ENCODE data around the gene SOX8. TPM values are rescaled to one million over a fixed set of nuclear protein-coding genes. Genes with fewer than 3 reads are reported as not detected.

SOX8 gene
- total RNA-seq, 1 donor from 2014 or later = 0.27 TPM

DNA sequence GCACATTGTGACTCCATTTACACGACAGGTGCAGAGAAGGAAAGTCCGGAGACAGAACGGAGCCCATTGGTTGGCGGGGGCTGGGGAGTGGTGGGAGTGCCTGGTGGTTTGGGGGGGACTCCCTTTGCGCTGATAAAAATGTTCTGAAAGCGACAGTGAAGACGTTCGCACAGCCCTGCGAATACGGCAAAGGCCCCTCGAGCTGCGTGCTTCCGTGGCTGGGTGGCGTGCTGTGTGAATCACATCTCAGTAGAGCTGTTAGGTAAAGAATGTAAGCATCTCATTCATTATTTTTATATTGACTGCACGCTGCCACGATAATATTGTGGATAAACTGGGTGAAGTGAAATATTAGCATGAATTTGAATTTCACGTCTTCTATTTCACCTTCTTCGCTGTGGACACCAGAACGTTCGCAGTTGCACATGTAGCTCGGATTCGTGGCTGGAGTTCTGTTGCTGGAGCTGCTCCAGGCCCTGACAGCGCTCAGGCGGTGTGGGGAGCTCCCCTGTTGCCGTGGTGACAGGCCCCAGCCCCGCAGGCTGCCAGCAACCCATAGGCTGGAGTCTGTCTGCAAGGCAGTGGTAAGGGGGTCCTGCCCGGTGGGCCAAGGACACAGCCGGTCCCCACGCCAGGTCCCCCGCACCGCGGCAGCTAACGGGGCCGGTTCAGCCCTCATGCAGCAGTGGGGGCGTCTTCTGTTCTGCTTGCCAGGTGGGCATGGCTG lies 44.6 kb downstream of the SOX8 start:
- peaks cover 7% of the 10 kb centered on the region for H3K27me3 Mint-ChIP-seq (ENCODE audit: unreplicated experiment)
- no peaks in the 10 kb centered on the region for H3K4me1 Mint-ChIP-seq (ENCODE audit: unreplicated experiment)
- H3K9me3 Mint-ChIP-seq (ENCODE audit: unreplicated experiment) = no peaks in the 10 kb centered on the region
- H3K27ac Mint-ChIP-seq (ENCODE audit: unreplicated experiment) = no peak overlapping the region
- TF ChIP-seq, protein P1, sequence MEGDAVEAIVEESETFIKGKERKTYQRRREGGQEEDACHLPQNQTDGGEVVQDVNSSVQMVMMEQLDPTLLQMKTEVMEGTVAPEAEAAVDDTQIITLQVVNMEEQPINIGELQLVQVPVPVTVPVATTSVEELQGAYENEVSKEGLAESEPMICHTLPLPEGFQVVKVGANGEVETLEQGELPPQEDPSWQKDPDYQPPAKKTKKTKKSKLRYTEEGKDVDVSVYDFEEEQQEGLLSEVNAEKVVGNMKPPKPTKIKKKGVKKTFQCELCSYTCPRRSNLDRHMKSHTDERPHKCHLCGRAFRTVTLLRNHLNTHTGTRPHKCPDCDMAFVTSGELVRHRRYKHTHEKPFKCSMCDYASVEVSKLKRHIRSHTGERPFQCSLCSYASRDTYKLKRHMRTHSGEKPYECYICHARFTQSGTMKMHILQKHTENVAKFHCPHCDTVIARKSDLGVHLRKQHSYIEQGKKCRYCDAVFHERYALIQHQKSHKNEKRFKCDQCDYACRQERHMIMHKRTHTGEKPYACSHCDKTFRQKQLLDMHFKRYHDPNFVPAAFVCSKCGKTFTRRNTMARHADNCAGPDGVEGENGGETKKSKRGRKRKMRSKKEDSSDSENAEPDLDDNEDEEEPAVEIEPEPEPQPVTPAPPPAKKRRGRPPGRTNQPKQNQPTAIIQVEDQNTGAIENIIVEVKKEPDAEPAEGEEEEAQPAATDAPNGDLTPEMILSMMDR (IDR thresholded peaks at IDR 0.05) = no peak
- no peak for DNase-seq (ENCODE audit: extremely low spot score, unreplicated experiment)
- no peaks in the 10 kb centered on the region for H3K36me3 Mint-ChIP-seq (ENCODE audit: unreplicated experiment)
- no peak overlapping the region for H3K4me3 Mint-ChIP-seq (ENCODE audit: unreplicated experiment)

DNA sequence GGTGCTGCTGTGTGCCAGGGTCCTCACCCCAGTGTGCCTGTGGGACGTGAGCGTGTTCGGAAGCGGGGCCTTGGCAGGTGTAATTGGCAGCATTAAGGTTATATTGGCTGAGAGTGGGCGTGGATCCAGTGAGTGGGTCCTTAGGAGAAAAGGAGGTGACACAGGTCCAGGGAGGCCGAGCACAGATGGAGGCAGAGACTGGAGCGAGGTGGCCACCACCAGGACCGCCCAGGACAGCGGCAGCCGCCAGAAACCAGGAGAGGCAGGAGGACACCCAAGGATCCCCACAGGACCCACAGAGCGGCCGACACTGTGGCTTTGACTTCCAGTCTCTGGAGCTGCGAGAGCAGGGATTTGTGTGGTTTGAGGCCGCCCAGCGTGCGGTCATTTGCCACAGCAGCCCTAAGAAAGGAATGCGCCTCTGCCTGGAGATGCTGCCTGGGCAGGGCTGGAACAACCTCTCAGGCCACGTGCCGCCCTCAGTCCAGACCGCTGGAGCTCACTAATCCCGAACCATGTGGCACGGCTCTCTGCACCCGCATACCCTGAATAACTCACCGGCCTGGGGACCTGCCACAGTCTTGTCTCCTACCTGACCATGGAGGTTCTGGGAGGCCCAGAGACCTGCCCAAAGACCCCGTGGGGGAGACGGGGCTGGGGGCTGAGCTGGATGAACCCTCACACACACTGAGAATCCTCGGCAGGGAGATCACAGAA lies 45.4 kb downstream of the SOX8 start:
- H3K27ac Mint-ChIP-seq (ENCODE audit: unreplicated experiment) = no peak overlapping the region
- no peaks in the 10 kb centered on the region for H3K4me1 Mint-ChIP-seq (ENCODE audit: unreplicated experiment)
- no peaks in the 10 kb centered on the region for H3K36me3 Mint-ChIP-seq (ENCODE audit: unreplicated experiment)
- TF ChIP-seq, protein P1 (IDR thresholded peaks at IDR 0.05) = no peak
- peaks cover 7% of the 10 kb centered on the region for H3K27me3 Mint-ChIP-seq (ENCODE audit: unreplicated experiment)
- H3K4me3 Mint-ChIP-seq (ENCODE audit: unreplicated experiment) = no peak overlapping the region
- DNase-seq (ENCODE audit: extremely low spot score, unreplicated experiment) = no peak
- H3K9me3 Mint-ChIP-seq (ENCODE audit: unreplicated experiment) = no peaks in the 10 kb centered on the region

DNA sequence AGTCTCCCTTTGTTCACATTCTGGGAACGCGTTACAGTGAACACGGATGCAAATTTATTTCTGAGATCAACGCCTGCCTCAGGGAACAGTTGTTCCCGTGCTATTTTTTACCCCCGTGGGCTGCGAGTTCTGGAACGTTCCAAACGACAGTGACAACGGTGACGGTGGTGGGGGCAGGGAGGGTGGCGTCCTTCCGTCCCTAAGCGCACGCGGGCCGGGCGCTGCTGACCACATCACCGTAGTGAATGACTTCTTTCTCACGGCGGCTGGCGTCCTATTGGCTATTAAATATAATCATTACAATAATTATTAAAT lies 45.9 kb downstream of the SOX8 start:
- H3K27ac Mint-ChIP-seq (ENCODE audit: unreplicated experiment) = no peak overlapping the region
- no peaks in the 10 kb centered on the region for H3K4me1 Mint-ChIP-seq (ENCODE audit: unreplicated experiment)
- peaks cover 7% of the 10 kb centered on the region for H3K27me3 Mint-ChIP-seq (ENCODE audit: unreplicated experiment)
- H3K36me3 Mint-ChIP-seq (ENCODE audit: unreplicated experiment) = no peaks in the 10 kb centered on the region
- TF ChIP-seq, protein P1 (IDR thresholded peaks at IDR 0.05) = no peak
- H3K4me3 Mint-ChIP-seq (ENCODE audit: unreplicated experiment) = no peak overlapping the region
- no peaks in the 10 kb centered on the region for H3K9me3 Mint-ChIP-seq (ENCODE audit: unreplicated experiment)
- DNase-seq (ENCODE audit: extremely low spot score, unreplicated experiment) = no peak

DNA sequence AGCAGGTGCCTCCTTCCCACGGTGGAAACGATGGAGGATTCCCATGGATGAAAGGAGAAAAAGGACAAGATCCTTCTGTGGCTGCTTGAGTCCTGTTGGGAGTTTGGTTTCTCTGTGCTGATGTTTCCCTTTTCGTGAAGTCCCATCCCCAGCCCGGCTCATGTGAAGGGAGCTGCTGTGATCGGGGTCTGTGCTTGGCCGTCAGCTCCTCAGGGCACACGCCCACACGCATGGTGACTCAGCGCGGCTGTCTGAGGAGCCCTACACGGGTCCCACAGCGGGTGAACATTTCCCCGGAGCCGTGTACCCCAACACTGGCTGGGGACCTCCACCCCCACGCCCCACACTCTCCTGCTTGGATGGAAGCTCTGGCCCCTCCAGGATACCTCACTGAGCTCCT lies 46.5 kb downstream of the SOX8 start:
- no peak for DNase-seq (ENCODE audit: extremely low spot score, unreplicated experiment)
- Mint-ChIP-seq H3K9me3 (ENCODE audit: unreplicated experiment) (no peaks in the 10 kb centered on the region), H3K27ac (ENCODE audit: unreplicated experiment) (no peak overlapping the region), H3K4me1 (ENCODE audit: unreplicated experiment) (no peaks in the 10 kb centered on the region), H3K27me3 (ENCODE audit: unreplicated experiment) (peaks cover 7% of the 10 kb centered on the region), H3K36me3 (ENCODE audit: unreplicated experiment) (no peaks in the 10 kb centered on the region), H3K4me3 (ENCODE audit: unreplicated experiment) (no peak overlapping the region)
- TF ChIP-seq, protein P1 (IDR thresholded peaks at IDR 0.05) = no peak

DNA sequence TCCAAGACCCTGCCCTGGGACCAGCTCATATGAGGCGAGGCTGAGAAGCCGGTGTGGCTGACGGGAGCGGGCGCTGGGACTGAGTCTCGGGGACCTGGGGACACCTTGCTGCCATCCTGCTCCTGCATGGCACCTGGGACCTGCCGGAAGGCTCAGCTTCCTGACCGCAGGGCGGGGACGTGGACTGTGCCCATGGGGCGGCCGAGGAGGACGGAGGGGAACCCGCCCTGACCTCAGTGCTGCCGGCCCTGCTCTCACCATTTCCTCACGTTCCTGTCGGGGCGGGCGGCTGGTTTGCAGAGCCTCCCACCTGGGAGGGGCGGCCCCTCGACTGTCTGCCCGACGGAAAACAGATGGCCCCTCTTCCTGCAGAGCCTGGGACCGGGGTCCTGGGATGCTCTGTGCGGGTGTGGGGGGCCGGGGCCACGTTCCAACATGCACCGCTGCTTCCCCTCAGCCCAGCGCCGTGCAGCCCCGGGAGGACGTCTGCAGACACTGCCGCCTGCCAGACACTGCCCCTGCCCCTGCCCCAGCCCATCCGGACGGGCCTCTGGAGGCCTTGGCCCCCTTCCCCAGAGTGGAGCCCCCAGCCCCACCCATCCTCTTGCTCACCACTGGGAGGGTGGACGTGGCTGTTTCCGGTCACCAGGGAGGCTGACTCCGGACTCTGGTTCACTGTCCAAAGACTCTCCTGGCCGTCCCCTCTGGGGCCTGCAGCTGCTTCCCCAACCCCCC lies 47.1 kb downstream of the SOX8 start:
- Mint-ChIP-seq H3K27me3 (ENCODE audit: unreplicated experiment) (peaks cover 7% of the 10 kb centered on the region), H3K4me1 (ENCODE audit: unreplicated experiment) (no peaks in the 10 kb centered on the region), H3K27ac (ENCODE audit: unreplicated experiment) (no peak overlapping the region)

More for the DNA sequence above, 47.1 kb downstream of the SOX8 start:
- no peak for DNase-seq (ENCODE audit: extremely low spot score, unreplicated experiment)
- Mint-ChIP-seq H3K9me3 (ENCODE audit: unreplicated experiment) (no peaks in the 10 kb centered on the region), H3K36me3 (ENCODE audit: unreplicated experiment) (no peaks in the 10 kb centered on the region), H3K4me3 (ENCODE audit: unreplicated experiment) (no peak overlapping the region)
- TF ChIP-seq, protein P1 (IDR thresholded peaks at IDR 0.05) = no peak
